ENCODE results near the gene EBF4.

EBF4 gene

DNA sequence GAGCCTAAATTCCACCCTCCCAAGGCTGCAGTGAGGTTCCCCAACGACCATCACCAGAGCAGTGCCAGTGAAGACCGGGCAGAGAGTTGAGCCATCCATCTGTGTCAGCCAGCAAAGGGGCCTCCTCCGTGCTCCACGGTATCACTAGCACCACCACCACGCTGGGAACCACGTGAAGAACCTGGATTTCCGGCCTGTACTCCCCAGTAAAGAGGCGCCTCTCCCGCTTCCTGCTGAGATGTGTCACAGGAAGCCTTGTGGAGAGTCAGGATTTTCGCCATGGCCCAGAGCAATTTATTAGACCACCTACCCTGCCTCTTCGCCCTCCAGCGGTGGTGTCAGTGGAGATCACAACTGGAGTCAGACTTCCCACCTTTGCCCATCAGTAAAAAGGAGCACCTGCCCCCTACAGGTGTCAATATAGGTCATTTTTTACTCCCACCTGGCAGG lies 79.1 kb downstream of the EBF4 start:
- Histone ChIP-seq H2AFZ (ENCODE audit: low read length) (no peak overlapping the region), H3K4me1 (ENCODE audit: insufficient read depth, low read length, poor library complexity, severe bottlenecking) (no peaks in the 10 kb centered on the region), H3K79me2 (ENCODE audit: insufficient read depth, low read length) (no peaks in the 10 kb centered on the region), H4K20me1 (ENCODE audit: insufficient read depth, low read length, poor library complexity, severe bottlenecking) (no peaks in the 10 kb centered on the region), H3K9me2 (replicated peaks; ENCODE audit: low read depth, low read length) (no peaks in the 10 kb centered on the region), H3K36me3 (ENCODE audit: insufficient read depth, low read length) (no peaks in the 10 kb centered on the region), H3F3A (ENCODE audit: low read depth) (no peaks in the 10 kb centered on the region), H3K9me3 (ENCODE audit: insufficient read depth, low read depth, low read length) (peaks cover 4% of the 10 kb centered on the region; the same call in 1 of the 2 replicates), H3K4me3 (ENCODE audit: low read length, poor library complexity, severe bottlenecking) (no peak overlapping the region), H3K4me2 (ENCODE audit: low read depth, low read length, poor library complexity, severe bottlenecking) (no peak overlapping the region), H3K27me3 (ENCODE audit: insufficient read depth, low read length, poor library complexity, severe bottlenecking) (no peaks in the 10 kb centered on the region), H3K9ac (ENCODE audit: low read depth, low read length, poor library complexity, severe bottlenecking) (no peak overlapping the region)
- TF ChIP-seq EZH2phosphoT487 (IDR thresholded peaks at IDR 0.05; ENCODE audit: borderline replicate concordance) = no peak
- no peak for TF ChIP-seq CTCF (conservative IDR thresholded peaks at IDR 0.05; ENCODE audit: low read length)

DNA sequence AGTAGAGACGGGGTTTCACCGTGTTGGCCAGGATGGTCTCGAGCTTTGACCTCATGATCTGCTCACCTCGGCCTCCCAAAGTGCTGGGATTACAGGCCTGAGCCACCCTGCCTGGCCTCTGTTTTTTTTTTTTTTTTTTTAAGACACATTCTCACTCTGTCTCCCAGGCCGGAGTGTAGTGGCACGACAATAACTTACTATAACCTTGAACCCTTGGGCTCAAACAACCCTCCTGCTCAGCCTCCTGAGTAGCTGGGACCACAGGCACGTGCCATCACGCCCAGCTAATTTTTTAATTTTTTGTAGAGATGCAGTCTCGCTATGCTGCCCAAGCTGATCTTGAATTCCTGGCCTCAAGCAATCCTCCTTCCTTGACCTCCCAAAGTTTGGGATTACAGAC lies 81.2 kb downstream of the EBF4 start:
- TF ChIP-seq EZH2phosphoT487 (IDR thresholded peaks at IDR 0.05; ENCODE audit: borderline replicate concordance) (no peak), CTCF (conservative IDR thresholded peaks at IDR 0.05; ENCODE audit: low read length) (no peak)
- Histone ChIP-seq H3K36me3 (ENCODE audit: insufficient read depth, low read length) (no peaks in the 10 kb centered on the region), H2AFZ (ENCODE audit: low read length) (no peak overlapping the region), H4K20me1 (ENCODE audit: insufficient read depth, low read length, poor library complexity, severe bottlenecking) (no peaks in the 10 kb centered on the region), H3K4me2 (ENCODE audit: low read depth, low read length, poor library complexity, severe bottlenecking) (no peak overlapping the region), H3K4me1 (ENCODE audit: insufficient read depth, low read length, poor library complexity, severe bottlenecking) (no peaks in the 10 kb centered on the region), H3K4me3 (ENCODE audit: low read length, poor library complexity, severe bottlenecking) (no peak overlapping the region), H3K79me2 (ENCODE audit: insufficient read depth, low read length) (no peaks in the 10 kb centered on the region), H3F3A (ENCODE audit: low read depth) (no peaks in the 10 kb centered on the region), H3K9me2 (replicated peaks; ENCODE audit: low read depth, low read length) (no peaks in the 10 kb centered on the region), H3K9me3 (ENCODE audit: insufficient read depth, low read depth, low read length) (peaks cover 4% of the 10 kb centered on the region; the same call in 1 of the 2 replicates), H3K27me3 (ENCODE audit: insufficient read depth, low read length, poor library complexity, severe bottlenecking) (no peaks in the 10 kb centered on the region), H3K9ac (ENCODE audit: low read depth, low read length, poor library complexity, severe bottlenecking) (no peak overlapping the region)

DNA sequence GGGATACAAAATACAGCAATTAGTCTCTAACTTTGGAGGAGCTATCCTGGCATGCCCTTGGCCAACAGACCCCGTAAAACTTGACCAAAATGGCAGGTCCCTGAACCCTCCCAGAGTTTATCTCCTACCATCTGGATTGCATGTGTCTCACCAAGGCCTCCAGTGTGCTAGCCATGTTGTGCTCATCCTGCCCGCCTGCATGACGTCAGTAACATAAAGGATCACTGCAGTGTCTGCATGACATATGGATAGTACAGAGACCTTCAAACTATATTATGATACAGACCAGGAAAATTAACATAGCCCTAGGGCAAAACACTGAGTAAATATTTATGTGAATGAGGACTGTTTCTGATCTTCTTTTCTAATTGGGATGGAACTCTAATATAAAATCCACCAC lies 82.6 kb downstream of the EBF4 start:
- Histone ChIP-seq H3K9me2 (replicated peaks; ENCODE audit: low read depth, low read length) (no peaks in the 10 kb centered on the region), H2AFZ (ENCODE audit: low read length) (no peak overlapping the region), H3K79me2 (ENCODE audit: insufficient read depth, low read length) (no peaks in the 10 kb centered on the region), H4K20me1 (ENCODE audit: insufficient read depth, low read length, poor library complexity, severe bottlenecking) (no peaks in the 10 kb centered on the region), H3F3A (ENCODE audit: low read depth) (no peaks in the 10 kb centered on the region), H3K4me1 (ENCODE audit: insufficient read depth, low read length, poor library complexity, severe bottlenecking) (no peaks in the 10 kb centered on the region), H3K4me2 (ENCODE audit: low read depth, low read length, poor library complexity, severe bottlenecking) (no peak overlapping the region), H3K27me3 (ENCODE audit: insufficient read depth, low read length, poor library complexity, severe bottlenecking) (no peaks in the 10 kb centered on the region), H3K9ac (ENCODE audit: low read depth, low read length, poor library complexity, severe bottlenecking) (no peak overlapping the region), H3K9me3 (ENCODE audit: insufficient read depth, low read depth, low read length) (peaks cover 4% of the 10 kb centered on the region; the same call in 1 of the 2 replicates), H3K4me3 (ENCODE audit: low read length, poor library complexity, severe bottlenecking) (no peak overlapping the region), H3K36me3 (ENCODE audit: insufficient read depth, low read length) (no peaks in the 10 kb centered on the region)
- TF ChIP-seq EZH2phosphoT487 (IDR thresholded peaks at IDR 0.05; ENCODE audit: borderline replicate concordance) (no peak), CTCF (conservative IDR thresholded peaks at IDR 0.05; ENCODE audit: low read length) (no peak)

Measured in Loucy (cell line).